AG09309 (cell line): ENCODE data around the gene WDR37.

ENCODE experiments used
- DNase-seq: peaks from one replicate; pipeline ENCODE4 v3.0.0-alpha.2; 2010; ENCODE audit warnings: low read depth
- H3K4me3 ChIP-seq: 2 replicates; pipeline ENCODE4 v1.5.1; 2011; ENCODE audit warnings: mild to moderate bottlenecking, low read depth, low read length, moderate library complexity; ENCODE audit not compliant: control insufficient read depth
- TF ChIP-seq, protein P1 (sequence below): IDR thresholded peaks from 2 replicates; pipeline ENCODE4 v1.5.1; 2011; ENCODE audit warnings: mild to moderate bottlenecking, low read depth, low read length, inconsistent platforms; ENCODE audit not compliant: insufficient read depth, control insufficient read depth; ENCODE audit errors: missing control alignments

WDR37 gene

DNA sequence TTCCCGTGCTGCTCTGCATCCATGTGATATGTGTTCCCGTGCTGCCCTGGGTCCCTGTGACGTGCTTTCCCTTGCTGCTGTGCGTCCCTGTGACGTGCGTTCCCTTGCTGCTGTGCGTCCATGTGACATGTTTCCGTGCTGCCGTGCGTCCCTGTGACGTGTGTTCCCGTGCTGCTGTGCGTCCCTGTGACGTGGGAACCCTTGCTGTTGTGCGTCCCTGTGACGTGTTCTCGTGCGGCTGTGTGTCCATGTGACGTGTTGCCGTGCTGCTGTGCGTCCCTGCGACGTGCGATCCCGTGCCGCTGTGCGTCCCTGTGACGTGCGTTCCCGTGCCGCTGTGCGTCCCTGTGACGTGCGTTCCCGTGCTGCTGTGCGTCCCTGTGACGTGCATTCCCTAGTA lies 45.8 kb downstream of the WDR37 start:
- no peak overlapping the region for H3K4me3 ChIP-seq
- TF ChIP-seq, protein P1, sequence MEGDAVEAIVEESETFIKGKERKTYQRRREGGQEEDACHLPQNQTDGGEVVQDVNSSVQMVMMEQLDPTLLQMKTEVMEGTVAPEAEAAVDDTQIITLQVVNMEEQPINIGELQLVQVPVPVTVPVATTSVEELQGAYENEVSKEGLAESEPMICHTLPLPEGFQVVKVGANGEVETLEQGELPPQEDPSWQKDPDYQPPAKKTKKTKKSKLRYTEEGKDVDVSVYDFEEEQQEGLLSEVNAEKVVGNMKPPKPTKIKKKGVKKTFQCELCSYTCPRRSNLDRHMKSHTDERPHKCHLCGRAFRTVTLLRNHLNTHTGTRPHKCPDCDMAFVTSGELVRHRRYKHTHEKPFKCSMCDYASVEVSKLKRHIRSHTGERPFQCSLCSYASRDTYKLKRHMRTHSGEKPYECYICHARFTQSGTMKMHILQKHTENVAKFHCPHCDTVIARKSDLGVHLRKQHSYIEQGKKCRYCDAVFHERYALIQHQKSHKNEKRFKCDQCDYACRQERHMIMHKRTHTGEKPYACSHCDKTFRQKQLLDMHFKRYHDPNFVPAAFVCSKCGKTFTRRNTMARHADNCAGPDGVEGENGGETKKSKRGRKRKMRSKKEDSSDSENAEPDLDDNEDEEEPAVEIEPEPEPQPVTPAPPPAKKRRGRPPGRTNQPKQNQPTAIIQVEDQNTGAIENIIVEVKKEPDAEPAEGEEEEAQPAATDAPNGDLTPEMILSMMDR, result no peak
- DNase-seq, result no peak

DNA sequence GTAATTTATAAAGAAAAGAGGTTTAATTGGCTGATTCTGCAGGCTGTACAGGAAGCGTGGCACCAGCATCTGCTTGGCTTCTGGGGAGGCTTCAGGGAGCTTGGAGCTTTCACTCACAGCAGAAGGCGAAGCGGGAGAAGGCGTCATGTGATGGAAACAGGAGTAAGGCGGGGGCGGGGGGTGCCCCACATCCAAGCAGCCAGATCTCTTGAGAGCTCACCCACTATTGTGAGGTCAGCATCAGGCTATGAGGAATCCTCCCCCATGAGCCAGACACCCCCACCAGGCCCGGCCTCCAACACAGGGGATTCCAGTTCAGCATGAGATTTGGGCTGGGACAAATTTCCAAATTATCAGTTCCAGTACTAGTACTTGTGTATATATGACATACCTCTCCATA lies 46.2 kb downstream of the WDR37 start:
- no peak for DNase-seq
- H3K4me3 ChIP-seq, result no peak overlapping the region
- TF ChIP-seq, protein P1, result no peak

DNA sequence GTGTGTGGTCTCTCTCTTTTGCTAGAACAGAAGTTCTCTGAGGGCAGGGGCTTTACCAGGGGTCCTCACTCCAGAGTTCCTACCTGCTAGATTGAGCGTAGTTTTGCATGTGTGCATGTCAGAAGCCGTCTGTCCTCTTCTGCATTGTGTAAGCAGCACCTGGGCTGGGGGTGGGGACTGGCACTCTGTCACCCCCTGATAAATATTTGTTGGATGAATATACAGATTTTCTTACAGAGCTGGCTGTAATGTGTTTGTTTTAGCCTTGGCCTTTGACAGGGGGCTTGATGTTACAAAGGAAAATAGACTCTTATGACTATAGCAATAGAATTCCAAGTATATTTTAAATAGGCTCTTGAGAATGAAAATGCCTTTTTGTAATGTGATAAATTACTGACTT lies 46.6 kb downstream of the WDR37 start:
- TF ChIP-seq, protein P1, result no peak
- no peak overlapping the region for H3K4me3 ChIP-seq
- no peak for DNase-seq

DNA sequence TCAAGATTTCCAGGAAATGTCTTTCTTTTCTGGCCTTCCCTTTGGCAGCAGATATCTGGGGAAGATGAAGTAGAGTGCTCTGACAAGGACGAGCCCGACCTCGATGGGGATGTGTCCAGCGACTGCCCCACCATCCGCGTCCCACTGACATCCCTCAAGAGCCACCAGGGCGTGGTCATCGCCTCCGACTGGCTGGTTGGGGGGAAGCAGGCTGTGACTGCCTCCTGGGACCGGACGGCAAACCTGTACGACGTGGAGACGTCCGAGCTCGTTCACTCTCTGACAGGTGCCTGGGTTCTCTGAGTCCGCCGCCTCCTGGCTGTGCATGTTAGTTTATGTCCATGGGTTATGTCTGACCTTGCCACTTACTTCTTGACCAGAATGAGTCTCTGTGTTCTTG lies 47.4 kb downstream of the WDR37 start:
- H3K4me3 ChIP-seq, result no peak overlapping the region
- DNase-seq, result no peak
- TF ChIP-seq, protein P1, result no peak

DNA sequence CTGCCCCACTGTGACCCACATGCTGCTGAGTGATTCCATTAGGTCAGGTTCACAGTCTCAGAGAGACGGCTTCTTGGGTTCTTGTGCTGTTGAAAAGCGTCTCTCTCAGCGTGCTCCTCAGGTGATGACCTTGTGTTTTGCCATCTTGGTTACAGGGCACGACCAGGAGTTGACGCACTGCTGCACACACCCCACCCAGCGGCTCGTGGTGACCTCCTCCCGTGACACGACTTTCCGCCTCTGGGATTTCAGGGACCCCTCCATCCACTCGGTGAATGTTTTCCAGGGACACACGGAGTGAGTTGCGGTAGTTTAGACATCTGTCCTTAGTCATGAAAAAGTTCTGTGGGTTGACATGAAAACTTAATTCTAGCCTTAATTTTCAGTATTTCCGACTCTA lies 48.8 kb downstream of the WDR37 start:
- TF ChIP-seq, protein P1, result no peak
- DNase-seq, result no peak
- no peak overlapping the region for H3K4me3 ChIP-seq

DNA sequence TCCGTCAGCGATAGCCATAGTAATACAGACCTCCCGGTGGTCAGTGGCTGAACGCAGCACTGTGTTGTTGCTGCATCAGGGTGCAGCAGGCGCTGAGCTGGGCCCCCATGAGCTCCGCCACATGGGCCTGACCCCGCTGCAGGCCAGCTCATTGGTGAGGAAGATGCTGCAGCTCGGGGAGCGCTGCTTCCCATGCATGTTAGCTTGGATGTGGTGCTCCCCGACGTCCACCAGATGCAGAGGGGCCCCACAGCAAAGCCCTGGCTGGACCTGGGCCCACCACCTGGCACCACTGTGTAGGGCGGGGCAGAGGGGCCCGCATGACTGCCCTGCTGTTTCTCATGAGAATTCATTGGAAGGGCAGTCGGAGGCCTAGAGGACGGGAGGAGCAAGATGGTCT lies 50.8 kb downstream of the WDR37 start:
- TF ChIP-seq, protein P1, result no peak
- H3K4me3 ChIP-seq, result no peak overlapping the region
- no peak for DNase-seq

DNA sequence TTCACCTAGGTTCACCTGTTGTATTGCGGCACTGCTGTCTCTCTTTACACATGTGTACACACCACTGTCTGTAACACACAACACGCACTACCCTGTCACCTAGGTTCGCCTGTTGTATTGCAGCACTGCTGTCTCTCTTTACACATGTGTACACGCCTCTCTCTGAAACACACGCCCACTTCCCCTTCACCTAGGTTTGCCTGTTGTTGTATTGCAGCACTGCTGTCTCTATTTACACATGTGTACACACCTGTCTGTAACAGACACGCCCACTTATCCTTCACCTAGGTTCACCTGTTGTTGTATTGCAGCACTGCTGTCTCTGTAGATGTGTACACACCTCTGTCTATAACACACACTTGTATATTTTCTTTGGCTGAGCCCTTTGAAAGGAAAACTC lies 51.5 kb downstream of the WDR37 start:
- no peak for DNase-seq
- no peak overlapping the region for H3K4me3 ChIP-seq
- TF ChIP-seq, protein P1, result no peak
